ENCODE results near the gene MYL5. TPM values are rescaled to one million over a fixed set of nuclear protein-coding genes. Genes with fewer than 3 reads are reported as not detected.

Gene MYL5
- total and polyA plus RNA-seq, 10 of the 15 experiments (the other 5 are each of a cell fraction or from before 2014, with no cell fraction given), result 1.2 to 13.8 (median 7.1) TPM

DNA sequence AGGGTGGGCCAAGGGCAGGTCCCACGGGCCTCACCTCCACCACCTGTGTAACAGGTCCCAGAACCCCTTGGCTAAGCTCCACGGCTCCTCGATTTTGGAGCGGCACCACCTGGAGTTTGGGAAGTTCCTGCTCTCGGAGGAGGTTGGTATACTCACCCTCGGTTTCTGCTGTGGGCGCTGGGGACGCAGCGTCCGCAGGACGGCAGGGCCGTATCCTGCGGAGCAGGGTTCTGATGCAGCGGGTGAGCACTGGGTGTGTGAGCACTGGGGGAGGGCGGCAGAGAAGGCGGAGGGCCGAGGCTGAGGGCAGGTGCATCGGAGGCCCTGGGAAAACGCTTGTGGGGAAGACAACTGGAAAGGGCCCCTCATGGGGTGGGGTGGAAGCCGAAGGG, 11.3 kb upstream of the MYL5 start:
- ChIA-PET CTCF (no interaction called here), POLR2A (interaction anchor here (0.6 kb wide), 1 partner anchor 18 kb away, joined by 6 read pairs; no protein-coding TSS in a partner anchor)

More for the DNA sequence above, 11.3 kb upstream of the MYL5 start:
- SMC1A ChIA-PET (ENCODE audit: uncharacterized antibody, unreplicated experiment), result no interaction called here
- no peaks in the 10 kb centered on the region for H4K20me1 ChIP-seq (ENCODE audit: control insufficient read depth, insufficient read depth)
- H3K27me3 ChIP-seq (replicated peaks in 1 of 2; ENCODE audit: control insufficient read depth in 2 of 2, insufficient read depth in 2 of 2, low read length in 1 of 2), result no peaks in the 10 kb centered on the region
- peak overlapping the region; percentile 68 for H3K9ac ChIP-seq (ENCODE audit: control insufficient read depth, insufficient read depth, low read length)
- no peak for DNase-seq (ENCODE audit: low read depth, low spot score)
- TF ChIP-seq JUNB (IDR thresholded peaks at IDR 0.05) (no peak), RUNX3 (IDR thresholded peaks at IDR 0.05; ENCODE audit: low read length) (no peak), SREBF1 (IDR thresholded peaks at IDR 0.05; ENCODE audit: low read length) (no peak), CEBPZ (IDR thresholded peaks at IDR 0.05; ENCODE audit: low read depth, low read length) (no peak), BCLAF1 (IDR thresholded peaks at IDR 0.05) (no peak), EED (IDR thresholded peaks at IDR 0.05; ENCODE audit: low read depth) (no peak), STAT3 (IDR thresholded peaks at IDR 0.05; ENCODE audit: low read depth, low read length) (no peak), FOXM1 (IDR thresholded peaks at IDR 0.05; ENCODE audit: low read depth, low read length) (no peak), PAX5 (IDR thresholded peaks at IDR 0.05; ENCODE audit: borderline replicate concordance, low read depth, low read length) (no peak), MTA2 (IDR thresholded peaks at IDR 0.05; ENCODE audit: low read depth) (no peak), E2F4 (IDR thresholded peaks at IDR 0.05; ENCODE audit: low read depth, low read length) (no peak), WRNIP1 (IDR thresholded peaks at IDR 0.05; ENCODE audit: borderline replicate concordance, low read depth, low read length) (no peak)
- BruUV-seq (replicated peaks), result no TSS peak
- no peak overlapping the region for H3K27ac ChIP-seq (ENCODE audit: control insufficient read depth, insufficient read depth)
- no peaks in the 10 kb centered on the region for H3K4me1 ChIP-seq (ENCODE audit: control insufficient read depth, insufficient read depth, low read length)
- in situ Hi-C loops (cut with MboI), result no loop called here
- 49% methylated on average over 20 of the region's 20 CpGs for WGBS (ENCODE audit: insufficient coverage, insufficient replicate concordance, low lambda C conversion rate, missing lambda C conversion rate)
- no peak for FAIRE-seq
- peaks cover 3% of the 10 kb centered on the region for H3K79me2 ChIP-seq (ENCODE audit: control insufficient read depth, insufficient read depth, low read length)
- H3K9me3 ChIP-seq (replicated peaks; ENCODE audit: control insufficient read depth, insufficient read depth, low read length), result no peaks in the 10 kb centered on the region; the same call in 2 of the 3 replicates
- H3K4me2 ChIP-seq (ENCODE audit: control insufficient read depth, insufficient read depth), result peak overlapping the region; percentile 49
- ATAC-seq, result no peak
- peak overlapping the region; percentile 75 for H2AFZ ChIP-seq (ENCODE audit: control insufficient read depth, low read depth, low read length)
- H3K36me3 ChIP-seq (ENCODE audit: control insufficient read depth in 2 of 2, insufficient read depth in 2 of 2, low read length in 1 of 2), result no peaks in the 10 kb centered on the region
- RAD21 ChIA-PET (ENCODE audit: unreplicated experiment), result interaction anchor here (1.0 kb wide), 1 partner anchor 56 kb away, joined by 3 read pairs; no protein-coding TSS in a partner anchor
- peak overlapping the region; percentile 79 for H3K4me3 ChIP-seq
- intact Hi-C loops (cut with micrococcal nuclease; ENCODE audit: unreplicated experiment), result no loop called here

Measured in GM12878 (cell line).